A549 (cell line): Measurements from ENCODE around the gene SSBP3. TPM values are rescaled to one million over a fixed set of nuclear protein-coding genes. Genes with fewer than 3 reads are reported as not detected.

Experiments used
- ATAC-seq, 2 experiments: fragments of 200-7000 bp in 1 of 2; fragments of >200 bp in 1 of 2; cut with Nextera tagmentation in 1 of 2; cut with Tn5 transposase in 1 of 2; 3 replicates each; pipeline versions ENCODE4 v1.8.0 to v1.9.1; 2018 to 2020; ENCODE audit warnings: mild to moderate bottlenecking in 1 of 2, moderate library complexity in 1 of 2
- CTCF ChIA-PET: fragments of 300-600 bp; sonication (Branson Sonifier 250); formaldehyde crosslinking; extraction: SDS; loops from one replicate; lab custom pipeline; 2021; ENCODE audit warnings: antibody characterized with exemption, inconsistent platforms; lab: Yijun Ruan, JAX
- POLR2A ChIA-PET: fragments of 350-600 bp; formaldehyde crosslinking; extraction: SDS; loops from one replicate; lab custom pipeline; 2021; ENCODE audit warnings: antibody characterized with exemption, inconsistent platforms; lab: Yijun Ruan, JAX
- DNase-seq, 2 experiments: peaks; one replicate each; pipeline versions ENCODE4 v3.0.0 to v3.0.0-alpha.2; 2011 to 2016; ENCODE audit warnings: low read depth in 1 of 2, low spot score in 1 of 2
- FAIRE-seq: peaks from 2 replicates; lab custom pipeline; 2011; peaks lifted over from hg19 to GRCh38; lab: Jason Lieb, UNC
- H3K27ac ChIP-seq, 2 experiments: fragments of >200 bp; sonication (Bioruptor Twin); formaldehyde crosslinking; 3 replicates each; pipeline ENCODE4 v1.5.1; 2016 to 2017
- H3K4me1 ChIP-seq: fragments of >200 bp; sonication (Bioruptor Twin); formaldehyde crosslinking; 3 replicates; pipeline ENCODE4 v1.6.1; 2016
- H3K4me2 ChIP-seq: fragments of >200 bp; sonication (Bioruptor Twin); formaldehyde crosslinking; 3 replicates; pipeline ENCODE4 v1.6.1; 2016
- H3K4me3 ChIP-seq: fragments of >200 bp; sonication (Bioruptor Twin); formaldehyde crosslinking; 3 replicates; pipeline ENCODE4 v1.5.1; 2016
- H3K9me3 ChIP-seq: fragments of >200 bp; sonication (Bioruptor Twin); formaldehyde crosslinking; 3 replicates; pipeline ENCODE4 v1.6.1; 2016
- ATOH8 ChIP-seq: fragments of 250-450 bp; sonication (Bioruptor Pico); IDR thresholded peaks from 2 replicates; pipeline ENCODE4 v1.5.0; 2020; ENCODE audit warnings: low read depth, mild to moderate bottlenecking, moderate library complexity
- CBX8 ChIP-seq: fragments of 200-600 bp; sonication (generic); IDR thresholded peaks from 2 replicates; pipeline ENCODE4 v1.6.1; 2016
- CHD4 ChIP-seq: fragments of 200-600 bp; sonication (generic); IDR thresholded peaks from 2 replicates; pipeline ENCODE4 v1.6.1; 2016; ENCODE audit warnings: antibody characterized with exemption, mild to moderate bottlenecking, borderline replicate concordance
- E2F6 ChIP-seq: IDR thresholded peaks from 2 replicates; pipeline ENCODE4 v1.6.1; 2012; ENCODE audit warnings: low read depth, borderline replicate concordance
- ELK1 ChIP-seq: fragments of 150-350 bp; IDR thresholded peaks from 2 replicates; pipeline ENCODE4 v1.6.1; 2014; ENCODE audit warnings: low read depth, mild to moderate bottlenecking, low read length
- FOXS1 ChIP-seq: fragments of 250-450 bp; sonication (Bioruptor Pico); IDR thresholded peaks from 2 replicates; pipeline ENCODE4 v1.5.0; 2020; ENCODE audit warnings: mild to moderate bottlenecking, moderate library complexity
- GATA3 ChIP-seq: IDR thresholded peaks from 2 replicates; pipeline ENCODE4 v1.6.1; 2012; ENCODE audit warnings: borderline replicate concordance
- HDAC2 ChIP-seq: fragments of 200-600 bp; sonication (generic); IDR thresholded peaks from 2 replicates; pipeline ENCODE4 v1.6.1; 2016
- HES2 ChIP-seq: fragments of >200 bp; sonication (Bioruptor Twin); formaldehyde crosslinking; IDR thresholded peaks from 2 replicates; pipeline ENCODE4 v1.6.1; 2016
- HEYL ChIP-seq: fragments of 250-450 bp; sonication (Bioruptor Pico); IDR thresholded peaks from 2 replicates; pipeline ENCODE4 v1.8.0; 2021; ENCODE audit warnings: mild to moderate bottlenecking, moderate library complexity
- HMGXB4 ChIP-seq: fragments of 250-450 bp; sonication (Bioruptor Pico); IDR thresholded peaks from 2 replicates; pipeline ENCODE4 v1.5.0; 2021; ENCODE audit warnings: mild to moderate bottlenecking, moderate library complexity, borderline replicate concordance
- HOXA7 ChIP-seq: fragments of 250-450 bp; sonication (Bioruptor Pico); IDR thresholded peaks from 2 replicates; pipeline ENCODE4 v1.5.0; 2020; ENCODE audit warnings: mild to moderate bottlenecking, moderate library complexity
- KDM5A ChIP-seq: fragments of 200-600 bp; sonication (generic); IDR thresholded peaks from 2 replicates; pipeline ENCODE4 v1.6.1; 2016; ENCODE audit warnings: antibody characterized with exemption, mild to moderate bottlenecking
- MAZ ChIP-seq: fragments of 150-350 bp; IDR thresholded peaks from 2 replicates; pipeline ENCODE4 v1.6.1; 2014; ENCODE audit warnings: antibody characterized with exemption, low read depth, low read length, borderline replicate concordance
- POLR2AphosphoS2 ChIP-seq: conservative IDR thresholded peaks from 2 replicates; pipeline ENCODE4 v1.6.1; 2012; ENCODE audit warnings: low read length, improper control_type of control experiment, inconsistent platforms
- RFX5 ChIP-seq: fragments of 450-650 bp; IDR thresholded peaks from 2 replicates; pipeline ENCODE4 v1.7.1; 2014; ENCODE audit warnings: antibody characterized with exemption, mild to moderate bottlenecking, moderate library complexity
- SREBF2 ChIP-seq: fragments of 450-650 bp; IDR thresholded peaks from 2 replicates; pipeline ENCODE4 v1.6.1; 2014; ENCODE audit warnings: mild to moderate bottlenecking, moderate library complexity
- TP53 ChIP-seq: fragments of 250-450 bp; sonication (Bioruptor Pico); IDR thresholded peaks from 2 replicates; pipeline ENCODE4 v1.5.0; 2021; ENCODE audit warnings: mild to moderate bottlenecking, moderate library complexity
- USF2 ChIP-seq: fragments of 450-650 bp; IDR thresholded peaks from 2 replicates; pipeline ENCODE4 v1.6.1; 2014; ENCODE audit warnings: antibody characterized with exemption
- ZFP36 ChIP-seq: fragments of 450-650 bp; IDR thresholded peaks from 2 replicates; pipeline ENCODE4 v1.6.1; 2014; ENCODE audit warnings: borderline replicate concordance; ENCODE audit not compliant: partially characterized antibody
- ZSCAN20 ChIP-seq: fragments of 250-450 bp; sonication (Bioruptor Pico); IDR thresholded peaks from 2 replicates; pipeline ENCODE4 v1.8.0; 2022; ENCODE audit warnings: mild to moderate bottlenecking, moderate library complexity
- WGBS: methylation state at CpG from one replicate; pipeline ENCODE4 v1.1.6; 2017; ENCODE audit errors: missing lambda C conversion rate; 5-methylcytosine and 5-hydroxymethylcytosine counted together
- polyA plus RNA-seq, 4 experiments: library from polyadenylated mRNA; depleted of rRNA in 3 of 4; stranded (reverse); fragments of >200 nt; fragmentation: RNase III in 1 of 4; extraction: RNeasy Plus Mini Kit Qiagen cat#74134 plus additional on column Dnase treatment in 1 of 4; gene quantifications; 2 replicates in 3 of 4; 3 replicates in 1 of 4; pipeline ENCODE4 v1.2.3, GENCODE V29; 2011 to 2017

The SSBP3 gene
- polyA plus RNA-seq, 2 of the 4 experiments (the other 2 are of a cell fraction), result 7.2 to 9.1 TPM

- TF ChIP-seq HES2, result no peak
- TF ChIP-seq HOXA7 (CRISPR knock-in tag), result no peak
- TF ChIP-seq, all 56 proteins: peak for 0
Measured at GRCh38 chr1:54191525-54191924, 214.7 kb downstream of the SSBP3 start (continued).

GRCh38 chr1:54190526-54190925 is 215.7 kb downstream of the SSBP3 start:
- TF ChIP-seq FOXS1 (CRISPR knock-in tag) (no peak), ELK1 (no peak), ZFP36 (no peak), HEYL (no peak), CBX8 (no peak), RFX5 (no peak), E2F6 (no peak), HMGXB4 (CRISPR knock-in tag) (no peak), MAZ (no peak), TP53 (CRISPR knock-in tag) (no peak), ATOH8 (CRISPR knock-in tag) (no peak), GATA3 (no peak)
- H3K9me3 ChIP-seq, result no peaks in the 10 kb centered on the region
- POLR2A ChIA-PET, result no interaction called here
- H3K27ac ChIP-seq, result no peak overlapping the region
- DNase-seq, result no peak
- 94% methylated on average over 8 of the region's 9 CpGs for WGBS
- no peak for FAIRE-seq
- no peak overlapping the region for H3K4me2 ChIP-seq
- no peaks in the 10 kb centered on the region for H3K4me1 ChIP-seq
- CTCF ChIA-PET, result interaction anchor here (1.7 kb wide), 1 partner anchor 9 kb away, joined by 5 read pairs; no protein-coding TSS in a partner anchor
- H3K4me3 ChIP-seq, result no peak overlapping the region
- ATAC-seq, result no peak

GRCh38 chr1:54188291-54188690 is 217.9 kb downstream of the SSBP3 start:
- DNase-seq, result no peak
- TF ChIP-seq TP53 (CRISPR knock-in tag) (no peak), ZSCAN20 (CRISPR knock-in tag) (no peak), ZFP36 (no peak), CHD4 (no peak)
- no peaks in the 10 kb centered on the region for H3K4me1 ChIP-seq
- ATAC-seq, result no peak
- no peak overlapping the region for H3K4me3 ChIP-seq
- FAIRE-seq, result no peak
- H3K27ac ChIP-seq, result no peak overlapping the region
- CTCF ChIA-PET, result no interaction called here
- 88% methylated on average over 1 of the region's 1 CpG for WGBS
- POLR2A ChIA-PET, result no interaction called here
- no peak overlapping the region for H3K4me2 ChIP-seq
- no peaks in the 10 kb centered on the region for H3K9me3 ChIP-seq

- 84% methylated on average over 3 of the region's 3 CpGs for WGBS
- H3K9me3 ChIP-seq, result no peaks in the 10 kb centered on the region
- TF ChIP-seq FOXS1 (CRISPR knock-in tag) (no peak), HOXA7 (CRISPR knock-in tag) (no peak), KDM5A (no peak), USF2 (no peak), POLR2AphosphoS2 (no peak), RFX5 (no peak), HDAC2 (no peak), MAZ (no peak), SREBF2 (no peak)
- TF ChIP-seq, all 56 proteins: peak for 0
- FAIRE-seq (no peak), ATAC-seq (no peak), DNase-seq (no peak)
- Histone ChIP-seq H3K4me3 (no peak overlapping the region), H3K27ac (no peak overlapping the region), H3K4me1 (no peaks in the 10 kb centered on the region), H3K4me2 (no peak overlapping the region)
- CTCF ChIA-PET, result interaction anchor here (1.2 kb wide), 1 partner anchor 65 kb away, joined by 3 read pairs; no protein-coding TSS in a partner anchor
- POLR2A ChIA-PET, result no interaction called here
Measured at GRCh38 chr1:54186056-54186455, 220.1 kb downstream of the SSBP3 start.
